DND-41 (cell line): Measurements from ENCODE around the gene PSD2.

Source experiments
- ATAC-seq: fragments of 200-7000 bp; cut with Tn5 transposase; 3 replicates; pipeline ENCODE4 v1.9.1; 2021; ENCODE audit warnings: low read depth; ENCODE audit not compliant: insufficient read depth
- DNase-seq: peaks from one replicate; pipeline ENCODE4 v3.0.0-alpha.2; 2020
- H2AFZ ChIP-seq: 2 replicates; pipeline ENCODE4 v1.6.0; 2012; ENCODE audit warnings: low read depth, low read length
- H3K27ac ChIP-seq: 2 replicates; pipeline ENCODE4 v1.5.1; 2012; ENCODE audit warnings: low read length, inconsistent platforms
- H3K27me3 ChIP-seq: fragments of 200-600 bp; sonication (generic); 2 replicates; pipeline ENCODE4 v1.6.0; 2012; ENCODE audit warnings: low read length, mild to moderate bottlenecking, inconsistent platforms; ENCODE audit not compliant: insufficient read depth, poor library complexity
- H3K36me3 ChIP-seq: 2 replicates; pipeline ENCODE4 v1.5.1; 2012; ENCODE audit warnings: low read length, inconsistent platforms; ENCODE audit not compliant: insufficient read depth
- H3K4me1 ChIP-seq: 2 replicates; pipeline ENCODE4 v1.5.1; 2012; ENCODE audit warnings: mild to moderate bottlenecking, low read length; ENCODE audit not compliant: insufficient read depth
- H3K4me2 ChIP-seq: 2 replicates; pipeline ENCODE4 v1.6.0; 2012; ENCODE audit warnings: mild to moderate bottlenecking, moderate library complexity, low read length, inconsistent platforms; ENCODE audit not compliant: insufficient read depth
- H3K4me3 ChIP-seq, 2 experiments: fragments of 200-600 bp in 1 of 2; shearing (Covaris generic) in 1 of 2; 2 replicates each; pipeline ENCODE4 v1.5.1; 2012 to 2016; ENCODE audit warnings: inconsistent platforms in 2 of 2, low read length in 2 of 2, mild to moderate bottlenecking in 2 of 2, low read depth in 1 of 2, moderate library complexity in 1 of 2
- H3K79me2 ChIP-seq: 2 replicates; pipeline ENCODE4 v1.6.0; 2012; ENCODE audit warnings: low read length, inconsistent platforms; ENCODE audit not compliant: insufficient read depth
- H3K9ac ChIP-seq: 2 replicates; pipeline ENCODE4 v1.6.0; 2012; ENCODE audit warnings: low read depth, mild to moderate bottlenecking, inconsistent platforms, low read length, moderate library complexity
- H3K9me3 ChIP-seq: 2 replicates; pipeline ENCODE4 v1.5.1; 2012; ENCODE audit warnings: low read length, moderate library complexity, mild to moderate bottlenecking, inconsistent platforms; ENCODE audit not compliant: insufficient read depth, severe bottlenecking
- H4K20me1 ChIP-seq: 2 replicates; pipeline ENCODE4 v1.6.0; 2012; ENCODE audit warnings: low read length; ENCODE audit not compliant: insufficient read depth
- EZH2 ChIP-seq: IDR thresholded peaks from 3 replicates; pipeline ENCODE4 v1.6.1; 2012; ENCODE audit warnings: borderline replicate concordance, low read depth, mild to moderate bottlenecking, moderate library complexity, low read length, inconsistent platforms; ENCODE audit not compliant: severe bottlenecking
- TF ChIP-seq, protein P1 (sequence below): IDR thresholded peaks from 2 replicates; pipeline ENCODE4 v1.5.1; 2012; ENCODE audit warnings: borderline replicate concordance, low read length, moderate library complexity, mild to moderate bottlenecking; ENCODE audit not compliant: poor library complexity, severe bottlenecking; ENCODE audit errors: extremely low read depth

PSD2 gene

GRCh38 chr5:139812323-139812722 is 16.7 kb downstream of the PSD2 start:
- no peak overlapping the region for H3K9ac ChIP-seq
- no peak overlapping the region for H3K4me2 ChIP-seq
- H4K20me1 ChIP-seq = peaks cover 13% of the 10 kb centered on the region
- no peak for DNase-seq
- ATAC-seq = no peak
- no peaks in the 10 kb centered on the region for H3K36me3 ChIP-seq
- no peaks in the 10 kb centered on the region for H3K9me3 ChIP-seq
- no peaks in the 10 kb centered on the region for H3K79me2 ChIP-seq
- no peak overlapping the region for H2AFZ ChIP-seq
- H3K4me3 ChIP-seq = no peak overlapping the region
- TF ChIP-seq EZH2 = no peak
- TF ChIP-seq, protein P1, sequence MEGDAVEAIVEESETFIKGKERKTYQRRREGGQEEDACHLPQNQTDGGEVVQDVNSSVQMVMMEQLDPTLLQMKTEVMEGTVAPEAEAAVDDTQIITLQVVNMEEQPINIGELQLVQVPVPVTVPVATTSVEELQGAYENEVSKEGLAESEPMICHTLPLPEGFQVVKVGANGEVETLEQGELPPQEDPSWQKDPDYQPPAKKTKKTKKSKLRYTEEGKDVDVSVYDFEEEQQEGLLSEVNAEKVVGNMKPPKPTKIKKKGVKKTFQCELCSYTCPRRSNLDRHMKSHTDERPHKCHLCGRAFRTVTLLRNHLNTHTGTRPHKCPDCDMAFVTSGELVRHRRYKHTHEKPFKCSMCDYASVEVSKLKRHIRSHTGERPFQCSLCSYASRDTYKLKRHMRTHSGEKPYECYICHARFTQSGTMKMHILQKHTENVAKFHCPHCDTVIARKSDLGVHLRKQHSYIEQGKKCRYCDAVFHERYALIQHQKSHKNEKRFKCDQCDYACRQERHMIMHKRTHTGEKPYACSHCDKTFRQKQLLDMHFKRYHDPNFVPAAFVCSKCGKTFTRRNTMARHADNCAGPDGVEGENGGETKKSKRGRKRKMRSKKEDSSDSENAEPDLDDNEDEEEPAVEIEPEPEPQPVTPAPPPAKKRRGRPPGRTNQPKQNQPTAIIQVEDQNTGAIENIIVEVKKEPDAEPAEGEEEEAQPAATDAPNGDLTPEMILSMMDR = no peak
- no peaks in the 10 kb centered on the region for H3K4me1 ChIP-seq
- no peak overlapping the region for H3K27ac ChIP-seq
- H3K27me3 ChIP-seq = no peaks in the 10 kb centered on the region

- DNase-seq (no peak), ATAC-seq (no peak)
- TF ChIP-seq EZH2 = no peak
- TF ChIP-seq, protein P1 = no peak
- no peaks in the 10 kb centered on the region for H3K36me3 ChIP-seq
- H3K27me3 ChIP-seq = no peaks in the 10 kb centered on the region
- H3K4me3 ChIP-seq = no peak overlapping the region
- no peaks in the 10 kb centered on the region for H3K9me3 ChIP-seq
- H3K27ac ChIP-seq = no peak overlapping the region
- H2AFZ ChIP-seq = no peak overlapping the region
- H3K4me1 ChIP-seq = no peaks in the 10 kb centered on the region
- H3K9ac ChIP-seq = no peak overlapping the region
- no peak overlapping the region for H3K4me2 ChIP-seq
- H4K20me1 ChIP-seq = peaks cover 8% of the 10 kb centered on the region
- H3K79me2 ChIP-seq = no peaks in the 10 kb centered on the region
Measured at GRCh38 chr5:139812836-139813805, 17.5 kb downstream of the PSD2 start.

DNA sequence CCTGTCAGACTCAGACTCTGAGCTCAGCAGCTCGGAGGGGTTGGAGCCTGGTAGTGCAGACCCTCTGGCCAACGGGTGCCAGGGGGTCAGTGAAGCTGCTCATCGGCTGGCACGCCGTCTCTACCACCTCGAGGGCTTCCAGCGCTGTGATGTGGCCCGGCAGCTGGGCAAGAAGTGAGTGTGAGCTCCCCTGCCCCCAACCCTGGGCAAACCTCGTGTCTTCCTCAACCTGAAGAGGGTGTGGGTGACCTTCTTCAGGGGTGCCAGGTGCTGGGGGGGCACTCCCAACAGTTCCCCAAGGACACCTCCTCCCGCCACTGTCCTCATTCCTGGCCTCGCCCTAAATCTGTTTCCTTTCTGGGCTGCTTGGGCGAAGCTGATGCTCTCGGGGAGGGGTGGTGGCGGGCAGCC is 18.6 kb downstream of the PSD2 start:
- H3K27ac ChIP-seq = no peak overlapping the region
- TF ChIP-seq EZH2 = no peak
- TF ChIP-seq, protein P1 = no peak

More for the DNA sequence above, 18.6 kb downstream of the PSD2 start:
- Histone ChIP-seq H3K4me3 (no peak overlapping the region), H3K4me2 (no peak overlapping the region), H3K36me3 (no peaks in the 10 kb centered on the region), H3K9ac (no peak overlapping the region), H2AFZ (no peak overlapping the region), H3K4me1 (no peaks in the 10 kb centered on the region), H3K27me3 (no peaks in the 10 kb centered on the region), H3K79me2 (no peaks in the 10 kb centered on the region), H3K9me3 (peaks cover 6% of the 10 kb centered on the region), H4K20me1 (peaks cover 3% of the 10 kb centered on the region; the same call in 1 of the 2 replicates)
- DNase-seq (no peak), ATAC-seq (no peak)
